ENCODE results near the gene CHD2.
"Not testable (repeated sequence)": the region's sequence is repeated elsewhere in the genome, so short reads cannot be mapped to it uniquely, and the experiment has no call there.

Gene CHD2

GRCh38 chr15:92899948-92900730 lies at the start of gene CHD2:
TSS of gene CHD2 (plus strand) at chr15:92900324. CDS start at chr15:92901238, 914 bp downstream.
- peaks cover 8% of the 10 kb centered on the region for H3K9me3 Mint-ChIP-seq
- peak within 1 kb of the TSS; percentile 96 for H3K4me3 Mint-ChIP-seq
- peaks cover 50% of the 10 kb centered on the region for H3K4me1 Mint-ChIP-seq (ENCODE audit: low read depth)
- H3K27me3 Mint-ChIP-seq (ENCODE audit: low read depth): no peaks in the 10 kb centered on the region
- peaks cover 72% of the 10 kb centered on the region for H3K36me3 Mint-ChIP-seq (ENCODE audit: low read depth)
- H3K27ac Mint-ChIP-seq: peak within 1 kb of the TSS; percentile 99

DNA sequence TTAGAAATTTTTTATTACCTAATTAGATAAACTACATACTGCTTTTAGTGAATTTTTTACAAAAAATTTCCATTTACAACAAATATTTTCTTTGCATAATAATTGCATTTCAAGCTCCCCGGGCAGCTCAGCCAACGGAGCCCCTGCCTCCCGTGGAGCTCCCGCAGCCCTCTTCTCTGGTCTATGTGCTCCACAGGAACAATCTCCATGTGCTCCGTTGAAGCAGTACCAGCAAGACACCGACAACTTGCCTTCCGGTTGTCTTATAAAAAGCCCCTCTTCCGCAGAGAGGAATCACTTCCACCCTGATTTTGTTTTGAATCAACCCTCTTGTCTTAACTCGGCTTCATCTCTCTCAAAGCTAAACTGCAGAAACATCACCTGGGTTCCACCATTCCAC lies 46.9 kb upstream of the CHD2 start:
- H3K27me3 Mint-ChIP-seq (ENCODE audit: low read depth): no peaks in the 10 kb centered on the region
- H3K9me3 Mint-ChIP-seq: no peaks in the 10 kb centered on the region
- H3K4me3 Mint-ChIP-seq: no peak overlapping the region
- H3K36me3 Mint-ChIP-seq (ENCODE audit: low read depth): no peaks in the 10 kb centered on the region
- no peak overlapping the region for H3K27ac Mint-ChIP-seq
- H3K4me1 Mint-ChIP-seq (ENCODE audit: low read depth): peaks cover 25% of the 10 kb centered on the region

DNA sequence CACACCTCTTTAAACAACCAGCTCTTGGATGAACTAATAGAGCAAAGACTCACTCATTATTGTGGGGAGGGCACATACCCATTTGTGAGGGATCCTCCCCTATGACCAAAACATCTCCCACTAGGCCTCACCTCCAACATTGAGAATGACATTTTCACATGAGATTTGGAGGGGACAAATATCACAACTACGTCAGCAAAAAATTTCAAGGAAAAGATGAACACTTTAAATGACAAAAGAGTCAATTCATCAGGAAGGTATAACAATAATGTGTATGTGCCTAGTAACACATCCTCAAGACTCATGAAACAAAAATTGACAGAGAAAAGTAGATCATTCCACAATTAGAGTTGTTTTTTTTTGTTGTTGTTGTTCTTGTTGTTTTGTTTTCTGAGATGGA lies 38.4 kb upstream of the CHD2 start:
- Mint-ChIP-seq H3K36me3 (ENCODE audit: low read depth) (peaks cover 10% of the 10 kb centered on the region), H3K4me1 (ENCODE audit: low read depth) (no peaks in the 10 kb centered on the region), H3K27ac (no peak overlapping the region), H3K4me3 (no peak overlapping the region), H3K9me3 (peaks cover 10% of the 10 kb centered on the region), H3K27me3 (ENCODE audit: low read depth) (no peaks in the 10 kb centered on the region)

DNA sequence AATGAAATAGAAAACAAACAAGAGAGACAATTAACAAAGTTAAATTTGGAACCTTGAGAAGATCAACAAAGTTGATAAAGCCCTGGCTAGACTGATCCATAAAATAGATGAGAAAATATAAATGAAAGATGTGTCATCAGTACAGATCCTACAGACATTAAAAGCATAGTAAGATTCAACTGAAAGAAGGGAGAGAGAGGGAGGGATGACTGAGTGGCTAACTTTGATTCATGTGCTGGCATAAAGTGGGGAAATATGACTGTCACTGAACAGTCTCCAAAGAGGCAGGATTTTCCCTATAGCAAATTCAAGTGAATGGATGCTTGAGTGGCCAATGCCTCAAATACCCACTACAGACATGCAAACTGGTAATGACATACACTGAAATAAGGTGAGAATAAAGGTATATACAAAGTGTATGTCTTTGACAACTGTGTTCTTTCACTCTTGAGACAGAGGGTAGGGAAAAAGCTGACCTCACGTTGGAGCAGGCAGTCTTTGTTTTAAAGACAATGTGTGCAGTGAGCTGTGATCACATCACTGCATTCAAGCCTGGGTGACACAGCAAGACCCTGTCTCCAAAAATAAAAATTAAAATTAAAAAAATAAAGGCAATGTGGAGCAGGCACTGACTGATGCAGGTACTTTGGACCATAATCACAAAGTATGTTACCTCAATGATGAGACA lies 35.9 kb upstream of the CHD2 start:
- no peaks in the 10 kb centered on the region for H3K4me1 Mint-ChIP-seq (ENCODE audit: low read depth)
- no peak overlapping the region for H3K4me3 Mint-ChIP-seq
- H3K27ac Mint-ChIP-seq: no peak overlapping the region
- H3K9me3 Mint-ChIP-seq: peaks cover 10% of the 10 kb centered on the region
- H3K27me3 Mint-ChIP-seq (ENCODE audit: low read depth): no peaks in the 10 kb centered on the region
- H3K36me3 Mint-ChIP-seq (ENCODE audit: low read depth): peaks cover 10% of the 10 kb centered on the region

- peaks cover 4% of the 10 kb centered on the region for H3K4me1 Mint-ChIP-seq (ENCODE audit: low read depth)
- H3K27me3 Mint-ChIP-seq (ENCODE audit: low read depth): peaks cover 7% of the 10 kb centered on the region
- no peaks in the 10 kb centered on the region for H3K9me3 Mint-ChIP-seq
- no peak overlapping the region for H3K27ac Mint-ChIP-seq
- no peak overlapping the region for H3K4me3 Mint-ChIP-seq
- H3K36me3 Mint-ChIP-seq (ENCODE audit: low read depth): peaks cover 2% of the 10 kb centered on the region
These were observed 30.7 kb upstream of the CHD2 start for GRCh38 chr15:92869263-92869940.

DNA sequence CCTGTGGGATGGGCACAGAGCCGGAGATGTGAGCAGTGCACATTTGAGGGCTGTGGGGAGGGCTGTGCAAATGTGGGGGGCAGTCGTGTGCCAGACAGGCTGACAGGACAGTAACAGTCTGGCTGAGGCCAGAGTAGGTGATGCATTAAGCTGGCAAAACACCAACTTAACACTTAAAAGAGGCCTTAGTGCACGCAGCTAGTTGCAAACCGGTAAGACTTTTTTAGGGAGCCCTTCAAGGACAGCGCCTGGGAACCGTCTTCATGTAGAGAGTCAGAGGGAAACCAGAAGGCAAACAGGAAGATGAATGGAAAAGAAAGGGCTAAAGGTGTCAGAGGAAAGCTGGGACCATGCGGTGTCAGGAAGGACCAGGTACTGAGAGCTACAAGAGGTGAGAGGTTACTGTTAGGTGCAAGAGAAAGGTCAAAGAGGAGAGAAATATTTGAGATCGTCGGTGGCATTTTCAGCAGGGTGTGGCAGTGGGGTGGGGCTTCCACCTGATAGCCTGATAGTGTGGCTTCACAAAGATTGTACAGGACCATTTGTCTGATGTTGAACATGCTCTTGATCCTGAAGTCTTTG lies 30.0 kb upstream of the CHD2 start:
- H3K4me1 Mint-ChIP-seq (ENCODE audit: low read depth): peaks cover 4% of the 10 kb centered on the region
- H3K9me3 Mint-ChIP-seq: no peaks in the 10 kb centered on the region
- peaks cover 7% of the 10 kb centered on the region for H3K27me3 Mint-ChIP-seq (ENCODE audit: low read depth)
- H3K36me3 Mint-ChIP-seq (ENCODE audit: low read depth): no peaks in the 10 kb centered on the region
- H3K4me3 Mint-ChIP-seq: no peak overlapping the region
- H3K27ac Mint-ChIP-seq: no peak overlapping the region

GRCh38 chr15:92872967-92873366 lies 27.2 kb upstream of the CHD2 start:
- not testable (repeated sequence) for H3K27ac Mint-ChIP-seq; H3K4me1 Mint-ChIP-seq (ENCODE audit: low read depth); H3K9me3 Mint-ChIP-seq; H3K27me3 Mint-ChIP-seq (ENCODE audit: low read depth); H3K4me3 Mint-ChIP-seq; H3K36me3 Mint-ChIP-seq (ENCODE audit: low read depth)

DNA sequence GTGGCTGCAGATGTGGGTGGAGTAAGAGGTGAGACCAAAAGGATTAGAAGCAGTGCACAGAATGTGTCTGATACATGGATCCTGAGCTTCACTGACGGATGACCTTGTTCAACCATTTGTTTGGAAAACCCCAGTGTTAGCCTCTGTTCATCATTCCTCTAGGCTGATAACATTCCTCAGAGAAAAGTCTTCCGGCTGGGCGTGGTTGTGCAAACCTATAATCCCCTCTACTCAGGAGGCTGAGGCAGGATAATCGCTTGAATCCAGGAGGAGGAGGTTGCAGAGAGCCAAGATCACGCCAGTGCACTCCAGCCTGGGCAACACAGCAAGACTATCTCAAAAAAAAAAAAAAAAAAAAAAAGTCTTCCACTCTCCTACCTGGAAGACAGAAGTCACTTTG lies 23.1 kb upstream of the CHD2 start:
- no peaks in the 10 kb centered on the region for H3K27me3 Mint-ChIP-seq (ENCODE audit: low read depth)
- H3K36me3 Mint-ChIP-seq (ENCODE audit: low read depth): peaks cover 4% of the 10 kb centered on the region
- H3K4me1 Mint-ChIP-seq (ENCODE audit: low read depth): peaks cover 33% of the 10 kb centered on the region
- no peak overlapping the region for H3K4me3 Mint-ChIP-seq
- no peak overlapping the region for H3K27ac Mint-ChIP-seq
- no peaks in the 10 kb centered on the region for H3K9me3 Mint-ChIP-seq

- Mint-ChIP-seq H3K36me3 (ENCODE audit: low read depth) (peaks cover 6% of the 10 kb centered on the region), H3K9me3 (no peaks in the 10 kb centered on the region), H3K4me3 (no peak overlapping the region), H3K4me1 (ENCODE audit: low read depth) (peaks cover 36% of the 10 kb centered on the region), H3K27ac (no peak overlapping the region), H3K27me3 (ENCODE audit: low read depth) (no peaks in the 10 kb centered on the region)
These were observed 22.7 kb upstream of the CHD2 start for GRCh38 chr15:92877416-92877815.

- Mint-ChIP-seq H3K36me3 (ENCODE audit: low read depth) (peaks cover 8% of the 10 kb centered on the region), H3K4me3 (no peak overlapping the region), H3K27me3 (ENCODE audit: low read depth) (no peaks in the 10 kb centered on the region), H3K27ac (no peak overlapping the region), H3K9me3 (no peaks in the 10 kb centered on the region), H3K4me1 (ENCODE audit: low read depth) (peaks cover 36% of the 10 kb centered on the region)
These were observed 21.5 kb upstream of the CHD2 start for GRCh38 chr15:92878593-92879053.

- Mint-ChIP-seq H3K4me3 (peak overlapping the region; percentile 73), H3K9me3 (no peaks in the 10 kb centered on the region), H3K27me3 (ENCODE audit: low read depth) (no peaks in the 10 kb centered on the region), H3K4me1 (ENCODE audit: low read depth) (peaks cover 38% of the 10 kb centered on the region), H3K27ac (peak overlapping the region; percentile 94), H3K36me3 (ENCODE audit: low read depth) (peaks cover 22% of the 10 kb centered on the region)
These were observed 20.0 kb upstream of the CHD2 start for GRCh38 chr15:92879949-92880725.

DNA sequence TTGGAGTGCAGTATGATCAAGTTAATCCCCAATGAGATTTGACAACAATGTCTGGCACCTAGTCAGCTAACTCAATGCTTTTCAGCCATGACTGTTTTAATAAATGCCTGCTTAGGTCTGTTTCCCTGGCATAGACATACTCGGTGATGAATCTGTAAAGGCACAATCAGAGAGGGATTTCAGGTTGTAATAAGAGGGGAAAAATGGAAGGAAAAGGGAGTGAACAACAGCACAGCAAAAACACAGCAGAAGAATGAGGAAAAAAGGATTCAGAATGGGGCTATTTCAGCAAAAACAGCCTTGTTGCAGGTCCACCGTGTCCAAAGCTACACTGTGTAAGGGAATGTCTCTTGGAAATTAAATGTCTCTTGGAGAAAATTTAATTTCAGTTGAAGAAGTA lies 19.3 kb upstream of the CHD2 start:
- Mint-ChIP-seq H3K36me3 (ENCODE audit: low read depth) (peaks cover 27% of the 10 kb centered on the region), H3K9me3 (no peaks in the 10 kb centered on the region), H3K27me3 (ENCODE audit: low read depth) (no peaks in the 10 kb centered on the region), H3K4me1 (ENCODE audit: low read depth) (peaks cover 42% of the 10 kb centered on the region), H3K4me3 (peak overlapping the region; percentile 73), H3K27ac (peak overlapping the region; percentile 94)

- Mint-ChIP-seq H3K9me3 (no peaks in the 10 kb centered on the region), H3K36me3 (ENCODE audit: low read depth) (peaks cover 31% of the 10 kb centered on the region), H3K4me3 (peak overlapping the region; percentile 73), H3K27ac (peak overlapping the region; percentile 94), H3K27me3 (ENCODE audit: low read depth) (no peaks in the 10 kb centered on the region), H3K4me1 (ENCODE audit: low read depth) (peaks cover 46% of the 10 kb centered on the region)
These were observed 18.8 kb upstream of the CHD2 start for GRCh38 chr15:92881211-92881754.

Measured in T-helper 1 cell treated with Interleukin-12 subunit alpha and Interleukin-12 subunit beta and Interleukin-4 antibody, amounts not matched to agents 30 μg/mL and 1 μg/mL, for 36 hours (primary cell).